Brain microvascular endothelial cell (primary cell): ENCODE data around the gene SLC39A2.
A peak's percentile ranks its signal among the peaks of the same experiment; 100 is the strongest.
"Not testable (repeated sequence)": the region's sequence is repeated elsewhere in the genome, so short reads cannot be mapped to it uniquely, and the experiment has no call there.

Experiments used
- DNase-seq: peaks from one replicate; pipeline ENCODE4 v3.0.0-alpha.2; 2020
- H3K27ac ChIP-seq: fragments of 250-450 bp; sonication (Bioruptor Pico); 2 replicates; pipeline ENCODE4 v1.5.1; 2020; ENCODE audit warnings: mild to moderate bottlenecking, moderate library complexity
- H3K27me3 ChIP-seq: fragments of 250-450 bp; sonication (Bioruptor Pico); replicated peaks from 2 replicates; pipeline ENCODE4 v1.5.1; 2020; ENCODE audit warnings: mild to moderate bottlenecking
- H3K36me3 ChIP-seq: fragments of 250-450 bp; sonication (Bioruptor Pico); replicated peaks from 2 replicates; pipeline ENCODE4 v1.5.1; 2020; ENCODE audit warnings: mild to moderate bottlenecking
- H3K4me3 ChIP-seq: 2 replicates; pipeline ENCODE4 v1.5.1; 2011; ENCODE audit warnings: low read depth, mild to moderate bottlenecking, control low read depth, low read length, moderate library complexity
- CTCF ChIP-seq: IDR thresholded peaks from 2 replicates; pipeline ENCODE4 v1.5.1; 2011; ENCODE audit warnings: low read depth, mild to moderate bottlenecking, moderate library complexity, low read length, control low read depth, inconsistent platforms; ENCODE audit errors: missing control alignments
- in situ Hi-C: cut with HindIII; loops from 2 replicates; pipeline ENCODE4 v1.10.0; 2017; ENCODE audit warnings: low sequenced_read_pairs, low pct_ligation_motif_present

SLC39A2 gene

GRCh38 chr14:20998674-20999366, at the start of gene SLC39A2:
Gene SLC39A2, plus strand, starts transcription at chr14:20999293. Its CDS starts 154 bp downstream, at chr14:20999447.
- no peak for TF ChIP-seq CTCF
- peak; percentile 72 for DNase-seq
- in situ Hi-C loops: no loop called here

GRCh38 chr14:20954736-20955537, 44.2 kb upstream of the SLC39A2 start, which contains the start of gene RNASE2:
Gene RNASE2, plus strand, starts transcription at chr14:20955487. Its CDS starts 285 bp downstream, at chr14:20955772.
- H3K27me3 ChIP-seq, H3K4me3 ChIP-seq, H3K36me3 ChIP-seq, in situ Hi-C loops, H3K27ac ChIP-seq, DNase-seq: not testable (repeated sequence)

More at GRCh38 chr14:20998674-20999366, at the start of gene SLC39A2:
- Histone ChIP-seq H3K4me3 (no peak within 1 kb of the TSS), H3K27ac (no peak within 1 kb of the TSS), H3K36me3 (peaks cover 26% of the 10 kb centered on the region), H3K27me3 (no peaks in the 10 kb centered on the region)

- DNase-seq, H3K4me3 ChIP-seq, H3K27ac ChIP-seq, in situ Hi-C loops, H3K27me3 ChIP-seq, H3K36me3 ChIP-seq: not testable (repeated sequence)
Observed at GRCh38 chr14:20955538-20955873, 43.6 kb upstream of the SLC39A2 start.

GRCh38 chr14:20956376-20956976, 42.6 kb upstream of the SLC39A2 start:
- in situ Hi-C loops: no loop called here

GRCh38 chr14:20958946-20959345, 40.1 kb upstream of the SLC39A2 start:
- H3K27me3 ChIP-seq, in situ Hi-C loops, H3K4me3 ChIP-seq, H3K36me3 ChIP-seq, DNase-seq, H3K27ac ChIP-seq: not testable (repeated sequence)

More at GRCh38 chr14:20956376-20956976, 42.6 kb upstream of the SLC39A2 start:
- H3K36me3 ChIP-seq: no peaks in the 10 kb centered on the region
- no peak overlapping the region for H3K27ac ChIP-seq
- no peak overlapping the region for H3K4me3 ChIP-seq
- no peaks in the 10 kb centered on the region for H3K27me3 ChIP-seq
- no peak for DNase-seq
- TF ChIP-seq CTCF: no peak

GRCh38 chr14:20969336-20969735, 29.8 kb upstream of the SLC39A2 start:
- H3K4me3 ChIP-seq: no peak overlapping the region
- in situ Hi-C loops: no loop called here
- TF ChIP-seq CTCF: no peak
- DNase-seq: no peak
- no peak overlapping the region for H3K27ac ChIP-seq
- no peaks in the 10 kb centered on the region for H3K36me3 ChIP-seq
- H3K27me3 ChIP-seq: no peaks in the 10 kb centered on the region

- TF ChIP-seq CTCF: no peak
- H3K27ac ChIP-seq: no peak overlapping the region
- in situ Hi-C loops: no loop called here
Observed at GRCh38 chr14:20970647-20970982, 28.5 kb upstream of the SLC39A2 start.

More at GRCh38 chr14:20970647-20970982, 28.5 kb upstream of the SLC39A2 start:
- Histone ChIP-seq H3K27me3 (no peaks in the 10 kb centered on the region), H3K4me3 (peak overlapping the region; percentile 68), H3K36me3 (no peaks in the 10 kb centered on the region)
- no peak for DNase-seq
